Right forelimb (tissue), 1 donor: Measurements from ENCODE around the gene COL17A1.

Source experiments
- DNase-seq: peaks from one replicate; pipeline ENCODE4 v3.0.0-alpha.2; 2018

The COL17A1 gene

GRCh38 chr10:104085801-104086400 is at the start of gene COL17A1:
Gene COL17A1 (minus strand): TSS chr10:104085880. CDS start chr10:104080673, 5,207 bp downstream.
- no peak for DNase-seq

- no peak for DNase-seq
These were observed 44.4 kb upstream of the COL17A1 start for GRCh38 chr10:104130041-104130440.

- DNase-seq = no peak
These were observed 42.5 kb upstream of the COL17A1 start for GRCh38 chr10:104128214-104128613.

GRCh38 chr10:104127411-104127810 is 41.7 kb upstream of the COL17A1 start:
- no peak for DNase-seq

GRCh38 chr10:104123397-104123796 is 37.7 kb upstream of the COL17A1 start:
- no peak for DNase-seq

- no peak for DNase-seq
These were observed 36.8 kb upstream of the COL17A1 start for GRCh38 chr10:104122225-104123107.

GRCh38 chr10:104121485-104122224 is 36.0 kb upstream of the COL17A1 start, which contains the start of gene SFR1:
Gene SFR1 (plus strand): TSS chr10:104122171. CDS start chr10:104122184, 13 bp downstream.
- peak; percentile 99 for DNase-seq

- DNase-seq = peak; percentile 90
These were observed 35.3 kb upstream of the COL17A1 start for GRCh38 chr10:104120903-104121484.

- DNase-seq = no peak
These were observed 34.8 kb upstream of the COL17A1 start for GRCh38 chr10:104120512-104120902.

GRCh38 chr10:104119996-104120395 is 34.3 kb upstream of the COL17A1 start:
- no peak for DNase-seq

- DNase-seq = no peak
These were observed 32.2 kb upstream of the COL17A1 start for GRCh38 chr10:104117839-104118323.

GRCh38 chr10:104113376-104113956 is 27.8 kb upstream of the COL17A1 start:
- no peak for DNase-seq

- DNase-seq = no peak
These were observed 24.4 kb upstream of the COL17A1 start for GRCh38 chr10:104109908-104110662.

- no peak for DNase-seq
These were observed 19.2 kb upstream of the COL17A1 start for GRCh38 chr10:104104926-104105325.

GRCh38 chr10:104104418-104104817 is 18.7 kb upstream of the COL17A1 start:
- no peak for DNase-seq

GRCh38 chr10:104103956-104104355 is 18.3 kb upstream of the COL17A1 start:
- no peak for DNase-seq

- DNase-seq = no peak
These were observed 16.2 kb upstream of the COL17A1 start for GRCh38 chr10:104101902-104102301.

GRCh38 chr10:104100795-104101194 is 15.1 kb upstream of the COL17A1 start:
- no peak for DNase-seq

GRCh38 chr10:104099941-104100340 is 14.3 kb upstream of the COL17A1 start:
- DNase-seq = no peak

- DNase-seq = no peak
These were observed 13.6 kb upstream of the COL17A1 start for GRCh38 chr10:104099269-104099668.

- no peak for DNase-seq
These were observed 12.8 kb upstream of the COL17A1 start for GRCh38 chr10:104098358-104098925.
